GM23248 (cell line): ENCODE measurements around the gene TRERF1.

Experiments used
- EZH2 ChIP-seq: fragments of 200-600 bp; sonication (generic); IDR thresholded peaks from 2 replicates; pipeline ENCODE4 v1.6.1; 2018; ENCODE audit warnings: antibody characterized with exemption, mild to moderate bottlenecking; ENCODE audit not compliant: insufficient read depth, poor library complexity, severe bottlenecking
- EZH2phosphoT487 ChIP-seq: fragments of 200-600 bp; sonication (generic); IDR thresholded peaks from 2 replicates; pipeline ENCODE4 v1.6.1; 2018; ENCODE audit warnings: antibody characterized with exemption, moderate library complexity, mild to moderate bottlenecking, low read depth; ENCODE audit not compliant: insufficient read depth

GRCh38 chr6:42434237-42434636 is 17.5 kb downstream of the TRERF1 start:
- TF ChIP-seq EZH2: no peak
- TF ChIP-seq EZH2phosphoT487: no peak
